HG03565 (cell line): ENCODE measurements around the gene SEMA7A.
"Not testable (repeated sequence)": the region's sequence is repeated elsewhere in the genome, so short reads cannot be mapped to it uniquely, and the experiment has no call there.

Experiments used
- ATAC-seq: cut with Tn5 transposase; IDR thresholded peaks from one replicate; pipeline ENCODE4 v1.9.1; 2021; ENCODE audit warnings: mild to moderate bottlenecking, moderate library complexity; ENCODE audit not compliant: unreplicated experiment

Gene SEMA7A

DNA sequence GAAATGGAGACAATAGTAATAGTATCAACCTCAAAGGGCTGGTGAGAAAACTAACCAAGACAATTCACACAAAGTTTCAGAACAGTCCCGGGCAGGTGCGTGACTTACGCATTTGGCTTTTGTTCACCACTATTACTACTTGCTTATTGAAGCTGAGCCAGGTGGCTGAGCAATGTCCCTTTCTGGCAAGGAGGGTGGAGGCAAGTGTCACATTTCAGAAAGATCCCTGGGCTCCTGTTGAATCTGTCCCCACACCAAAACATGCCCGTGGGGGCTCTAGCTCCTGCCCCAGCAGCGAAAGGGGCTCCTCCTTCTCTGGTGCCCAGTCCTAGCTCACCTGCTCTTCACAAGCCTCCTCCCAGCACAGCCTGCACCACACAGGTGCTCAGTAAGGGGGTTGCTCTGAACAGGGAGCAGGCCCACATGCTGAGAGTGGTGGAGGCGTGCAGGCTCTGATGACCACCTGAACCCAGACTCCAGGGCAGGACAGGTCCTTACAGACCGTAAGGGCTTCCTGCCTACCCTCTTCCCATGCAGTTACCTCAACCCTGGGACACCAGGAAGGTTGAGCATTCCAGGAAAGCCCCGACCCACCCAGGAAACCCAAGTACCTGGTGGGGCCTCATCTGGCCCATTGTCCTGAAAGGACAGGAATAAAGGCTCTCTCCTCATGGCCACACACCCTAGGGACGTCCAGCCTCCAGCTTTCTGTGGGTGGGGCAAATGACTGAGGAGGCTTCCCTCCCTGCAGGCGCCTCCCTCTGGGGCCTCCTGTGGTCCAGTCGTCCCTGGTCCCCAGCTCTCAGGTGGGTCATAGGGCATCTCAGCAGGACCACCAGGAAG lies 32.6 kb downstream of the SEMA7A start:
- no peak for ATAC-seq

DNA sequence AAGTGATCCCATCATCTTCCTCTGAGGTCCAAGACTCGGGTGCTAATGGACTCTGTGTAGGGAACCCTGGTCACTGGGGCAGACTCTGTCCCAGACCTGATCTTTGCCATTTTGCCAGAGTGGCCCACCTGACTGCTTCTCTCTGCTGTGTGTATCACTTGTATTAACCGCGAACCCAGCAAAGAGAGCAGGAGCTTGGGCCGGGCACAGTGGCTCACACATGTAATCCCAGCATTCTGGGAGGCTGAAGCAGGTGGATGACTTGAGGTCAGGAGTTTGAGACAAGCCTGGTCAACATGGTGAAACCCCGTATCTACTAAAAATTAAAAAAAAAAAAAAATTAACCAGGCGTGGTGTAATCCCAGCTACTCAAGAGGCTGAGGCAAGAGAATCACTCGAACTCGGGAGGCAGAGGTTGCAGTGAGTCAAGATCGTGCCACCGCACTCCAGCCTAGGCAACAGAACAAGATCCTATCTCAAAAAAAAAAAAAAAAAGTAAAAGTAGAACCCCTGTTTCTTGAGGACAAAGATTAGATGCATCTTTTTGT lies 33.4 kb downstream of the SEMA7A start:
- ATAC-seq: no peak

DNA sequence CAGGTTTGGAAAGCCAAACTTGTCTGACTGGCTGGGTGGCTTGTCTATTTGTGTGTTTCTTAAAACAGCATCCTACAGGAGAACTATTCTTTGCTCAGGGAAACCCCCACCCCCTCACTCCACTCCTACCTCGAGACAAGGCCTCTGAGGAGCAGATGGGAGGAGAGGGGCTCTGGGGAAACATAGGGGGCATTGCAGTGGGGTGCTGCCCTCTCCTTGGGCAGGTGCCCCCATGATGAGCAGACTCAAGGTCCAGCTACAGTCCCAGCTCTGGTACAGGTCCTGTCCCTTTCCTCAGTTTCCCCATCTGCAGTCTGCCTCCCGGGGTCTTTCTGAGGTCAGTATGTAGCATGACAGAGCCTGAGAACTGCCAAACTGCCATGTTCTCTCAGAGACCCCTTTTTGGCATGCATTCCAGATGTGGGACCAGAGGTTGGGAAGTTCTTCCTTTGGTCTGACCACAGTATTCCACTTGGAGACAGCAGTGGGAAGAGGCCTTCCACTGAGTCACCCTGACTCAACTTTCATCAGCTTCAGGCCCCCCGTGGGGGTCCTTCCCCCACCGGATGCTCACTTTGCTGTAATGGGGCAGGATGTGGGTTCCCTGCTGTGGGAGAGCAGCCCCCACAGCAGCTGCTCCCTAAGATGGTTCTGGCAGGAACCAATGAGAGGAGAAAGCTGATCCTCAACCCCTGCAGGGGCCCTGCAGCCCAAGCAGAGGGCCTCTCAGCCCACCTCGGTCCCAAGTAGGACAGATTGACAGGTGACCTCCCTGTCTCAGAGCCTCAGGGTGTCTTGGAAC lies 34.0 kb downstream of the SEMA7A start:
- ATAC-seq: no peak

DNA sequence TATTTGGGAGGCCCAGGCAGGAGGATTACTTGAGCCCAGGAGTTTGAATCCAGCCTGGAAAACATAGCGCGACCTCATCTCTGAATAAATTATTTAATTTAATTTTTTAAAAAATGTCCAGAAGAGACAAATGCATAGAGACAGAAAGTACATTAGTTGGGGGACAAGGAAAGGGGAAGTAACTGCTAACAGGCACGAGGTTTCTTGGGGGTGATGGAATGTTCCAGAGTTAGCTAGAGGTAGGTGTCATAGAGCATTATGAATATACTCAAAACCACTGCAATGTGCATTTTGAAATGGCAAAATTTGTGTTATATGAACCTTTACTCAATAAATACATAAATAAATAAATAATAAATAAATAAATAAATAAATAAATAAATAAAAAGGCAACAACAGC lies 34.7 kb downstream of the SEMA7A start:
- ATAC-seq: no peak

DNA sequence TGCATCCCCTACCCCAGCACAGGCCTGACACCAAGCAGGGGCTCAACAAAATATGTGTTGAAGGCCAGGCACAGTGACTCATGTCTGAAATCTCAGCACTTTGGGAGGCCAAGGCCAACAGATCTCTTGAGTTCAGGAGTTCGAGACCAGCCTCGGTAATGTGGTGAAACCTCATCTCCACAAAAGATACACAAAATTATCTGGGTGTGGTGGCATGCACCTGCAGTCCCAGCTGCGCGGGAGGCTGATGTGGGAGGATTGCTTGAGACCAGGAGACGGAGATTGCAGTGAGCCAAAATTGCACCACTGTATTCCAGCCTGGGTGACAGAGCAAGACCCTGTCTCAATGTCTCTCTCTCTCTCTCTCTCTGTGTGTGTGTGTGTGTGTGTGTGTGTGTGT lies 35.6 kb downstream of the SEMA7A start:
- ATAC-seq: no peak

DNA sequence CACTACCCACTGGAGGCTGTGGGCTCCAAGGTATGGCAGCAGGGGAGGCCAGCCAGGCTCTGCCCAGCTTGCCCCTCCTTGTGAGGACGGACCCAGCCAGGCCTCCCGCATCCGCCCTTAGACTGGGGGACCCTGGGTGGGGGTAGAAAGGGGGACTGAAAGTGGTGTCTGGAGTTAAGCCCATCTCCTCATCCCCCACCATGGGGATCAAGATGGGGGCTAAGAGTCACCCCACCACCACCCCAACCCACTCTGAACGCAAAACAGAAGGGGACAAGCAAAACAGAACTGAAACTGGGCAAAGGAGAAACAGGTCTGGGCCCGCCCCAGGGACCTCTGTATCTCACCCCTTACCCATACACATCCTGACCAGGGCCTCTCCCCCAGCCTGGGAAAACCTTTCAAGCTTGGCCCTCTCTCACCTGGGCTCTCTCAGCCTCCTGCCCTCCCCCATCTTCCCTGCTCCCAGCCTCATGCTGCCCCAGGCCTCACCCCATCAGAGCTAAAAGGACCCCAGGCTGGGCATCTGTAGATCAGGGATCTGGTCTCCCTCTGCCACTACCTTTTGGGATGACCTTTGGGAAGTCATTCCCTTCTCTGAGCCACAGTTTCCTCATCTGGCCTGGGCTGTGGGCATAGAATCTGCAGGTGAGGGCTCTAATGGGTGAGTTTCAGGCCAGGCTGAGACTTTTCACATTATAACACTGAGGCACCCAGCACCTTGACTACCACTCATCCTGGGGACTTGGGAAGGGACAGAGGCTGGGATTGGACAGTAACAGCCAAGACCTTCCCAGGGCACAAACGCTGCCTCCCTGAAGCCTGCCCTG lies 36.3 kb downstream of the SEMA7A start:
- ATAC-seq: no peak

DNA sequence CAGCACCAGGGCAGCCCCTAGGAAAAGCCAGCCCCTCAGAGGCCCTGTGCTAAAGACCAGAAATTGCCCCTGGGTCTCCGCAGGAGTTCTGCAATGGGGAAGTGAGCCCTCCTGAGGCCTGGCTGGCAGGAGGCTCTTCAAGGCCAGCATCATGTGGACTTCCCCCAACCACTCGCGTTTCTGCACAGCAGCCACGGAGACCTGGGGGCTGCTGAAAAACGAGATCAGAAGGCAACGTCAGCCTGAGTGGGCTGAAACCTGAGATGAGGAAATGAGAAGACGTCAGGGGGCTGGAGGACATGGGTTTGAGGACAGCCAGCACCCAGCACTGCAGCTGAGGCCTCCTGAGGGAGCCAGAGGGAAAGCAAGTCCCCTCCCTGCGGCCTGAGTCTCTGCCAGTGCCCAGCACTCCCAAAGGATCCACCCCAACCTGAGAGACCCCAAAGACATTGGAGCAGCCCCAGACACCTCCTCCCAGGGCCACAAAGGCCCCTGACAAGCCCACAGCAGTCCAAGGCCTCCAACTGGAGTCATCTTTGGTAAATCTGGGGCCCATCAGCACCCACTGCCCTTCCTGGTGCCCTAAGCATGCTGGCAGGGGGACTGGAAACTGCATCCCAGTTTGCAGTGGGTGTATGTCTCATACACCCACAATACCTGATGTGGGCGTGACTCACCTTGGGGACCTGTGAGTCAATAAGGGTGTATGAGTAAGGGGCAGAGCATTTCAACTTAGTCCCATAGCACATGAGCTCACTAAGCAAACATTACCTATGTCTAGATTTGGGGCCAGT lies 37.1 kb downstream of the SEMA7A start:
- ATAC-seq: peak; percentile 24

DNA sequence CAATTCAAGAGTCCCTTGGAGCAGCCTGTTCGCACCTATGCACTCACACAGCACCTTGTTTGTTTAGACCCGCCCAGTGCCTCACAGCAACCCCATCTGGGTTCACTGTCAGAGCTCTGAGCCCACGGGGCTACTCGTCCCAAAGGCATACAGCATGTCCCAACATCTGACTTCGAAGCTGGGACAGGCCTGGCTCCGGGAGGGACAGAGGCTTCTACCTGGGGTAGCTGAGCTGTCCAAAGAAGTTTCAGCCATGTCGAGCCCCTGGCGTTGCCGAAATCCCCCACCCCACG lies 37.7 kb downstream of the SEMA7A start:
- no peak for ATAC-seq

DNA sequence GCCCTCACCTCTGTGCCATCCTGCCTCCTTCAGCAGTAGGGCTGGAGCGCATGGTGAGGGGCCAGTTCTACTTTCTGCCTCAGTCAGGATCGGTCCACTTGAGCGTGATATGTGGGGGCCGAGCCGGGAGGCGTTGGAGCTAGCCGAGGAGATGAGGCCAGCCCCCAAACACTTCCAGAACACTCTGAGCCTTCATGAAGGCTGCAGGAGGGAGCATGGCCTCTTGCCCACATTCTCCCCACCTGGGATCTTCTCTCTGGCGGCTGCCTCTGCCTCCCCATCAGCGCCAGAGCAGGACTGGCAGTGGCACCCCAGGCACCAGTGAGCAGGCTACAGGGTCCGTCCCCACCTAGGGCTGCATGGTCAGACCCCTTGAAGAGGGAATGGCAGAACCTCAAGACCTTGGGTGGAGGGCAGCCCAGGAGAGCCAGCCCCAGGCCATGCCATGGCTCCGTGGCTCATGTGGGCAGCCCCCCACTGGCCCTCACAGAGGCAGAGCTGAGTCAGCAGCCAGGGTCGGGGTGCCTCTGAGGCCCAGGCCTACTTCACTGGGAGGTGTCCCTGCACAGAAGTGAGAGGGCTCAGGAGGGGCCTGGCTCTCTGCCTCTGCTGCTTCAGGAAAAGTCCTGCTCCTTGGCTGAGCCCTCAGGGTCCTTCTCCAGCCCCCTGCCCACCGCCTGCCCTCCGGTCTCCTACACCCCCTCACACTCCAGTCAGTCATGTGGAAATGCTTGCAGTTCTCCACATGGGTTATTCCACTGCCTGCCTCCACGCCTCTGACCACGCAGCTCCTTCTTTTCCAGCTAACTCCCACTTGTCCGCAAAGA lies 38.2 kb downstream of the SEMA7A start:
- ATAC-seq: no peak

DNA sequence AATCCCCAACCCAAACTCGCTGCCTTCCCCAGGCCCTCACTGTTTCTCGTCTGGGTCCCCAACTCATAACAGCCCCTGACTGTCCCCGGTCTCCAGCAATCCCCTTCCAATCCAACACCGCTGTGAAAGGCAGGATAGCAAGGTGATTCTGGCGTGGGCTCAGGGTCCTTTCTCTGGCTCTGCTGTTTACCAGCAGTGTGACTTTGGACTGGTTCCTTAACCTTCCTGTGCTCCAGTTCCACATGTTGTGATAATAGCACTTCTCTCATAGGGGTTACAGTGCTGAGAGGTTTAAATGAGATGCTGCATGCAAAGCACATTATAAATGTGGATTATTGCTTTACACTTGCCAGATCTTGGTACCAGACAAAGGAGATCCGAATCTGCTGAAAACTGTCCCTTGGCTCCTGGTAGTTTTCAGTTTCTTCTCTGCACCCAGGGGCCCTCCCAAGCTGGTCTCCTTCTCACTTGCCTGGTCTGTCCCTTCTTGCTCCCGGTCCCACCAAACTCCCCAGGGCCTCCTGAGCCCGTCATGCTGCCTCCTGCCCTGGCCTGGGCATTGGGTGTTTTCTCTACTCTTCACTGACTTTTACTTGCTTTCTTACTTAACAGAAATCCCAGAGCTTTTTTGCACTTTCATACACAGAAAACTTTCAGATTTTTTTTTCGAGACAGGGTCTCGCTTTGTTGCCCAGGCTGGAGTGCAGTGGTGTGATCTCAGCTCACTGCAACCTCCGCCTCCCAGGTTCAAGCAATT lies 39.5 kb downstream of the SEMA7A start:
- no peak for ATAC-seq

DNA sequence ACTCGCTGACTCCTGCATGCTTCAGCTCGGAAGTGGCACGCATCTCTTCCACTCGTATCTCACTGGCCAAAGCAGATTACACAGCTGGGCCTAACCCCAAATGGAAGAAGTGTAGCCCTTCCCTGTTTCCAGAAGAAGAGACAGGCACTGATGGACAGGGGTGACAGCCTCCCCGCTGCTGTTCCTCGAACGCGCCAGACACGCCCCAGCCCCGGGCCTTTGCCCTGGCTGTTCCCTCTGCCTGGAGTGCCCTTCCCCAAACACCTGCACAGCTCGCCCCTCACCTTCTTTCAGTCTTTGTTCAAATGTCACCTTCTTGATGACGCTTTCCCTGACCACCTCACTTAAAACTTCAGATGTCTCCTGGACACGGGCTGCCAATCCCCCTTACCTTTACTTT lies 40.3 kb downstream of the SEMA7A start:
- no peak for ATAC-seq

DNA sequence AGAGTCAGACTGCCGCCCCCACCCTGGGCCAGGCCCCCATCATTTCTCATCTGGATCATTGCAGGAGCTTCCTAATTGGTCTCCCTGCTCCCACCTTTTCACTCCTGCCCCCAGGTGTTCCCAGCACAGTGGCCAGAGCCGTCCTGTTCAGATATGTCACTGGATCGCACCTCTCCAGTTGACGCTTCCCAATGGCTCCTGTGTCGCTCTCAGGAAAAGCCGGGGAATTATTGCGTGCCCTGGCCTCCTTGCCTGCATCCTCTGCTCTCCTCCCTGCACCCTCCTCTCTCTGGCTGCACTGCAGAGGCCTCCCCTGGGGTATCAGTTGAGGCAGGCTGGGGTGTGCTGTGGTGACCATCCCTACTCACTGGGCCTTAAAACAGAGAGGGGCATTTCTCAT lies 40.9 kb downstream of the SEMA7A start:
- no peak for ATAC-seq

DNA sequence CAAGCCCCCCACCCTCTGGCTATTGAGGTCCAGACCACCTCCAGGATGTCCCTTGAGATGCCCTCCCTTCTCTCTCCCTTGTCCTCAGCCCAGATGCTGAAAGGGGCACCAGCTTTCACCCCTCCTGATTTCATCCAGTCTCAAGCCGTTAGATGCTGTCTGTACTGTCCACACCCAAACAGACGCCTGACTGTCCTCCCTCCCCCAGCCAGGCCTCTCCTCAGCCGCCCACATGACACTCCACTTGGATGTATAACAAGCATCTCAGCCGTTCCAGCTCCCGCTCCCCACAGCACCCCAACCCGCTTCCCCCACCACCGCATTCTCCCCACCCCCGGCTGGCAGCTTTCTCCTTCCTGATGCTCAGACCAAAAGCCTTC lies 41.3 kb downstream of the SEMA7A start:
- no peak for ATAC-seq

DNA sequence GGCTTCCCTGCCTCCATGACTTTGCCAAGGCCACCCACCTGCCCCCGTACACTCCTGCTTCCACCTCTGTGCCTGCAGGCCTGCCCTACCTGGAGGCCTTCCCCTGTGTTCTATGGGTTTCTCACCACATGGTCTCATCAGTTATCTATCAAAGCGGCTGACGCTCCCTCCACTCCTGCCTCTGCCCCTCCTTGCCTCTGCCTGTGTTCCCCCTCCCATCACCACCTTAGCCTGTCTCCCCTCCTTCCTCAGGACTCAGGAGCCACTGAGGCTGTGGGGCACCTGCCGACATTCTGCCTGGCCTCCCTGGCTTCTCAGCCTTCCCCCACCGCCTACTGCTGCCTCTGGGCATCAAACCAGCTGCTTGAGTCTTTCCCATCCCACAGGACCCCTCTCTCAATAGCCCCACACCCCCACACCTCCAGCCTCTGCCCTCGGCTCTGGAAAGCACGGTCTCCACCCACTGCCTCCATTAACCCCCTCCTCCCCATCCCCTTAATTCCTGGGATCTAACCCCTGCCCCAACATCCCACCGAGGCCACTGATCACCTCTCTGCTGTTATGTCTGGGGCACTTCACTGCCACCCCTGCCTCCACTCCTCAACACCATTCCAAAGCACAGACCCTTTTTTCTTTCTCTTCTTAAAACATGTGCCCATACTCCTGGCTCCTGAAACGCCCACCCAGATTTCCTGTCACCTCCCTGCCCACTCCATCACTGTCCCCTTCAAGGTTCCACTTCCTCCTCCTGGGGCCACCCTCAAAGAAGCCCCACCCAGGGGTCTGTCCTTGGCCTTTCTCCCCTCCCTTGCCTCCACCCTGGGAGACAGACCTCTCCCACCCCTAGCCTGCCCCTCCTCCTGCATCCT lies 41.9 kb downstream of the SEMA7A start:
- no peak for ATAC-seq

DNA sequence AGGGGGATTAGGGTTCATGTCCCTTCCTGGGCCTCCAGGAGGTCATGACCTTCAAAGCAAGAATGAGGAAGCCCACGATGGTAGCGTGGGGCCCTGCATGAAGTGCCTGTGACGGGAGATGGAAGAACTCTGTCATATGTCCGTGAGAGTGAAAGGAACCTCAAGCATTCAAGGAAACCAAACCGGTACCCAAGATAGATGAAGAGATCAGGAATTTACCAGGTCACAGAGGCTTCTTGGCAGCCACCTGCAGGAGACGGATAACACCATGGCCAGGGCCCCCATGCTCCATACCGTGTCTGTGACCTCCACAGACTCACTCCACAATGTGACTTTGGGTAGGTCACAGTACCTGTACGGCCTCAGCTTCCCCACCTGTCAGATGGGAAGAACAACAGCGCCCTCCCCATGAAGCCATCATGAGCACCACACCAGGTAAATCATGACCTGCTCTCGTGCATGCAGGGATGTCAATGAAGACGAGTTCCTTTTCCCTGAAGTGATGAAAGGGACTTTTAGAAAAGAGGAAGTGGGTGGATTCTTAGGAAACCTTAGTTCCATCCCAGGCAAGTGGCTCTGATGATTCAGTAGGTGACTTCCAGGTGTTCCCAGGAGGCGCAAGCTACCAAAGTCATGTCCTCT lies 43.0 kb downstream of the SEMA7A start:
- no peak for ATAC-seq

DNA sequence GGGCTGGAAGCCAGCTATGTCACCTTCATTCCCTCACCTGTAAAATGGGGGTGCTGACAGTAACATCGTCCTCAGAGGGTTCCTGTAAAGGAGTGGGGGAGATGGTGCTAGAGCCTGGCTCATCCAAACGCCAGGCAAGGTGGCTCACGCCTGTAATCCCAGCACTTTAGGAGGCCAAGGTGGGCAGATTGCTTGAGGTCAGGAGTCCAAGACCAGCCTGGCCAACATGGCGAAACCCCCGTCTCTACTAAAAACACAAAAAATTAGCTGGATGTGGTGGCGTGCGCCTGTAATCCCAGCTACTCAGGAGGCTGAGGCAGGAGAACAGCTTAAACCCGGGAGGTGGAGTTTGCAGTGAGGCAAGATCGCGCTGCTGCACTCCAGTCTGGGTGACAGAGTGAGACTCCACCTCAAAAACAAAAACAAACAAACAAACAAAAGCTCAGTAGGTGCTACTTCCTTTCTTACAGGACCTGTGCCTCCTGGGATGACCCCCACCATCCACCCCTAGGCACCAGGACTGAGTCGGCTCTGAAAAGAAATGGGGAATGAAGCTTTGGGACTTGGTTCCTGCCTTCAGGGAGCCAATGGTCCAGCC lies 43.6 kb downstream of the SEMA7A start:
- not testable (repeated sequence) for ATAC-seq
